Muscle of leg (tissue), 11 donors: Measurements from ENCODE around the gene LIMA1. TPM values are rescaled to one million over a fixed set of nuclear protein-coding genes. Genes with fewer than 3 reads are reported as not detected.

ENCODE experiments used
- DNase-seq: peaks from one replicate; pipeline ENCODE4 v3.0.0; 2013
- H3K27ac ChIP-seq: one replicate; pipeline ENCODE4 v1.5.1; 2013; ENCODE audit warnings: mild to moderate bottlenecking, low read length, control low read depth
- H3K27me3 ChIP-seq: one replicate; pipeline ENCODE4 v1.6.1; 2013; ENCODE audit warnings: low read length; ENCODE audit not compliant: control insufficient read depth, insufficient read depth
- H3K36me3 ChIP-seq: one replicate; pipeline ENCODE4 v1.6.1; 2013; ENCODE audit warnings: low read length; ENCODE audit not compliant: control insufficient read depth, insufficient read depth
- H3K4me1 ChIP-seq: one replicate; pipeline ENCODE4 v1.6.1; 2013; ENCODE audit warnings: low read length; ENCODE audit not compliant: control insufficient read depth, insufficient read depth
- H3K4me3 ChIP-seq: one replicate; pipeline ENCODE4 v1.5.1; 2013; ENCODE audit warnings: low read length, control low read depth
- H3K9me3 ChIP-seq: replicated peaks from 2 replicates; pipeline ENCODE4 v1.6.1; 2013; ENCODE audit warnings: low read depth, low read length; ENCODE audit not compliant: control insufficient read depth
- WGBS: methylation state at CpG from one replicate; pipeline ENCODE4 v1.1.5; 2013; ENCODE audit warnings: missing lambda C conversion rate; ENCODE audit not compliant: insufficient coverage; 5-methylcytosine and 5-hydroxymethylcytosine counted together
- polyA plus RNA-seq, 8 donors: library from polyadenylated mRNA; unstranded; fragments of 120-200 nt; gene quantifications; one replicate each; pipeline versions ENCODE4 v1.2.1 to v1.2.3, GENCODE V29; 2013; ENCODE audit warnings: inconsistent platforms in 1 of 8, low replicate concordance in 1 of 8; ENCODE audit not compliant: insufficient read length in 8 of 8, insufficient read depth in 1 of 8
- total RNA-seq: library from RNA; stranded (reverse); fragments of 120-200 nt; gene quantifications from one replicate; pipeline ENCODE4 v1.2.4, GENCODE V29; 2013

LIMA1 gene
- total and polyA plus RNA-seq, 9 donors, result 89.5 to 125 (median 101) TPM

DNA sequence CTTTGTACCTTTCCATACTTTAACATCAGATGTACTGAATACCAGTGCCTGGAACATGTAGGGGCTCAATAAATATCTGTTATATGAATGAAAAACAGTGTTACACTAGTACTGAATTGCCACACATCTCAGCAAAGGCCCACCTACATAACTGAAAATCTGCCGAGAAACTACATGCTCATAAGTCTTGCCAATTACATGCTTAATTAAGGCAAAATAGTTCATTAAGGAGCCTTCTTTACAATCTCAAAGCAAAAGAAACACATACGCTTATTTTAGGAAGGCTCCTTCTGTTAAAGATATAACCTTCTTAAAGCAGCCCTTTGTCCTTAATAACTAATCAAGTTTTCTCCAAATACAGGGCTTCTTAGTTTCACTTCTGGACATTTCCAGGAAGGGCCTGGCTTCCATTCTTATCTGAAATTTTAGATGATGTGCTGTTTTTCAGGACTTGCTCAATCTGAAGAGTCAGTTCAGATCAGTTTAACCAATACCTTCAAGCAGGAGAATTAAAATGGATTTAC is 11.5 kb downstream of the LIMA1 start:
- WGBS, result no CpG with 5 or more reads among the region's 2 CpGs
- no peak overlapping the region for H3K4me3 ChIP-seq

GRCh38 chr12:50268482-50268881 is 14.8 kb downstream of the LIMA1 start:
- H3K27me3 ChIP-seq, result no peaks in the 10 kb centered on the region
- no peak for DNase-seq
- WGBS, result no CpG with 5 or more reads among the region's 2 CpGs

More for the DNA sequence above, 11.5 kb downstream of the LIMA1 start:
- DNase-seq, result peak; percentile 48
- Histone ChIP-seq H3K9me3 (no peaks in the 10 kb centered on the region), H3K27ac (peak overlapping the region; percentile 29), H3K36me3 (peaks cover 4% of the 10 kb centered on the region), H3K27me3 (no peaks in the 10 kb centered on the region), H3K4me1 (no peaks in the 10 kb centered on the region)

DNA sequence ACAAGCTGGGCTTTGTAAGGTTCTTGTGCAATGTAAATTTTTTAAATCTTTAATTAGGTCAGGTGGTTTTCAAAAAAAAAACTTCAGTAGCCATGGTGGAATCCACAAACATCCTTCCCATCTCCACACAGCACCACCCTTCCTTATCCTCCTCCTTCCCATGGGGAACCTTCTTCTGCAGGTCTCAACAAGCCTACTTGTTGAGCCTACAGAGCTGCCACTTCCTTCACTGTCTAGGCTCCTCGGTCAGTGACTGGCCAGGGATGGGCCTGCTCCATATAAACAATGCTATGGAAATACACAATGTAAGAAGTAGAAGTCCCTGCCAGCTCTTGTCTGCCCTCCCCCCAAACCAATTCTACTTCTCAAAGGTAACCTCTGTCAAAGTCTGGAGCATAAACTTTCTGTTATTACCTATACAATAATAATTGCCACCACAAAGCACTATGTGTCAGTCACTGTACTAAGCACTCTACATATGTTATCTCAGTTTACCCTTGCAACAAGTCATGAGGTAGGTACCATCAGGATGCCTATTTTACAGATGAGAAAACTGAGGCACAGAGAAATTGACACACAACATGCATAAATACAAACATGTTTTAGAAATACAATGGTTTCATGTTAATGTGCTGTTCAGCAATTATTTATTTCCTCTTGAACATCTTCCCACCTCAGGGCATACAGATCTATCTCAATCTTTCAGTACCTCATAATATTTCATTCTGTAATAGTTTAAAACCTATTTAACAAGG is 17.4 kb downstream of the LIMA1 start:
- Histone ChIP-seq H3K27ac (no peak overlapping the region), H3K9me3 (no peaks in the 10 kb centered on the region), H3K27me3 (no peaks in the 10 kb centered on the region), H3K36me3 (no peaks in the 10 kb centered on the region), H3K4me1 (no peaks in the 10 kb centered on the region), H3K4me3 (no peak overlapping the region)
- no CpG with 5 or more reads among the region's 1 CpG for WGBS
- DNase-seq, result no peak

More at GRCh38 chr12:50268482-50268881, 14.8 kb downstream of the LIMA1 start:
- H3K9me3 ChIP-seq, result no peaks in the 10 kb centered on the region
- no peak overlapping the region for H3K4me3 ChIP-seq
- H3K36me3 ChIP-seq, result no peaks in the 10 kb centered on the region
- H3K4me1 ChIP-seq, result no peaks in the 10 kb centered on the region
- no peak overlapping the region for H3K27ac ChIP-seq

GRCh38 chr12:50263832-50264231 is 19.5 kb downstream of the LIMA1 start:
- no peak overlapping the region for H3K4me3 ChIP-seq
- no peaks in the 10 kb centered on the region for H3K36me3 ChIP-seq
- no peak for DNase-seq
- no peaks in the 10 kb centered on the region for H3K27me3 ChIP-seq
- peaks cover 3% of the 10 kb centered on the region for H3K4me1 ChIP-seq
- no peak overlapping the region for H3K27ac ChIP-seq
- H3K9me3 ChIP-seq, result no peaks in the 10 kb centered on the region
- WGBS, result no CpG with 5 or more reads among the region's 2 CpGs

- Histone ChIP-seq H3K4me1 (peaks cover 17% of the 10 kb centered on the region), H3K36me3 (no peaks in the 10 kb centered on the region)
These were observed 21.7 kb downstream of the LIMA1 start for GRCh38 chr12:50261654-50262053.

DNA sequence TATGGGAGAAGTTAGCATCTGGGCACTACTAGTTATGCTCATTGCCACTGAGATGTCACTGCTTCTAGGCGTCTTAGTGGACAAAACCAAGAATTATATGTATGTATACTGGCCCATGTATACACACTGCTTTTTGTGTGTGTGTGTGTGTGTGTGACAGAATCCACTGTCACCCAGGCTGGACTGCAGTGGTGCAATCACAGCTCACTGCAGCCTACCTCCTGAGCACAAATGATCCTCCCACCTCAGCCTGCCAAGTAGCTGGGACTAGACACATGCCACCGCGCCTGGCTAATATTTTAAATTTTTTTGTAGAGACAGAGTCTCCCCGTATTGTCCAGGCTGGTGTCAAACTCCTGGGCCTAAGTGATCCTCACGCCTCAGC is 25.2 kb downstream of the LIMA1 start:
- peaks cover 17% of the 10 kb centered on the region for H3K4me1 ChIP-seq
- DNase-seq, result peak; percentile 38
- no CpG with 5 or more reads among the region's 5 CpGs for WGBS
- no peaks in the 10 kb centered on the region for H3K36me3 ChIP-seq
- H3K27ac ChIP-seq, result peak overlapping the region; percentile 82
- no peaks in the 10 kb centered on the region for H3K9me3 ChIP-seq
- no peaks in the 10 kb centered on the region for H3K27me3 ChIP-seq
- no peak overlapping the region for H3K4me3 ChIP-seq

More at GRCh38 chr12:50261654-50262053, 21.7 kb downstream of the LIMA1 start:
- no peak for DNase-seq
- WGBS, result no CpG with 5 or more reads among the region's 3 CpGs
- Histone ChIP-seq H3K27ac (no peak overlapping the region), H3K9me3 (no peaks in the 10 kb centered on the region), H3K27me3 (no peaks in the 10 kb centered on the region), H3K4me3 (no peak overlapping the region)

DNA sequence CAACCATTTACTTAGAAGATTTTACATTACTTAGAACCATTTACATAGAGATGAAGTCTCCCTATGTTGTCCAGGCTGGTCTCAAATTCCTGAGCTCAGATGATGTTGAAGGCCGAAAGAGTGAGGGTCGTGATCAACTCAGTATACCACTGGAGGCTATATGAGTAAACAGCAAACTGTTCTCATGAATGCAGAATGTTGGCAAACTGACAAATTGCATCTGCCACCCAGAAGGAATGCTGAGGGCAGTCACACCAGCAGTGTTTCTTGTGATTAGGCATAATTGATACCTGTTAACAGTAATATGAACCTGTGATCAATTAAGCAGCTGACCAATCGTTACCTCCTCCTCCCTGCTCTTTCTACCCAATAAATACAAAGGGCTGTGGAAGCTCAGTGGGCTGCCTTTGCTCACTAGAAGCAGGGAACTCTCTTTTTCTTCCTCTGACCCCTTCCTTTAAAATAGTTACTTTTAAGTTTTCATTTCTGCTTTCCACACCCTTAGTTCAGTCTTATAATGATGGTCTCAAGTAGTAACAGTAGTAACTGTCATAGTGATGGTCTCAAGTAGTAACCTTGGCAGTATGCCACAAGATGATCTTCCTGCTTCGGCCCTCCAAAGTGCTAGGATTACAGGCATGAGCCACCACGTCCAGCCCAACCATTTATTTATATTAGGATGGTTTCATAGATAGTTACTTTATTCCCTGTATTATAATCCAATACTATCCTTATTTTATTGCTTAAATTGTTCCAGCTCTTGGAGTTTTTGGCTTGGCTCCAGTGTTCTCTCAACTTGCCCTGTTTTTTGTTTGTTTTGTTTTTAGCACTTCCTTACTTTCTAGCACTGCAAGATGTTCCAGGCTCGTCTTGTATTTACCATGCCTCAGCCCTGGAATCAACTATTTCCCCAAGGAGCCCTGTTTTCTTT is 25.8 kb downstream of the LIMA1 start:
- Histone ChIP-seq H3K4me3 (no peak overlapping the region), H3K27me3 (no peaks in the 10 kb centered on the region), H3K4me1 (peaks cover 17% of the 10 kb centered on the region), H3K9me3 (no peaks in the 10 kb centered on the region), H3K36me3 (no peaks in the 10 kb centered on the region), H3K27ac (peak overlapping the region; percentile 82)
- no CpG with 5 or more reads among the region's 6 CpGs for WGBS
- peak; percentile 91 for DNase-seq

DNA sequence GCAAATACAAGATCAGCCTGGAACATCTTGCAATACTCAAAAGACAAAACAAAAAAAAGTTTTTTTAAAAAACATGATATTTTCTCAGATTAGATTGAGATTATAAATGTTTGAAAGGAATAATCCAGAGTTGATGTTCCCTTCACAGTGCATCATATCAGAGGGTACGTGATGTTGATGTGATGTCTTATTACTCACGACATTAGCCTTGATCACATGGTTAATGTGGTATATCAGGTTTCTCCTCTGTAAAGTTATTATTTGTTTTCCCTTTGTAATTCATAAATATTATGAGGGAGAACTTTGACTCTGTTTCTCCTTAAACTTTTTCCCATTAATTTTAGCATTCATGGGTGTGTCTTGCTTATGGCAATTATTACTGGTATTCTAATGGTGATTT is 26.6 kb downstream of the LIMA1 start:
- no CpG with 5 or more reads among the region's 2 CpGs for WGBS
- no peak overlapping the region for H3K4me3 ChIP-seq
- no peak overlapping the region for H3K27ac ChIP-seq
- H3K9me3 ChIP-seq, result no peaks in the 10 kb centered on the region
- no peaks in the 10 kb centered on the region for H3K36me3 ChIP-seq
- no peaks in the 10 kb centered on the region for H3K27me3 ChIP-seq
- DNase-seq, result no peak
- H3K4me1 ChIP-seq, result peaks cover 17% of the 10 kb centered on the region

- H3K4me3 ChIP-seq, result no peak overlapping the region
- H3K27ac ChIP-seq, result no peak overlapping the region
- no peak for DNase-seq
- H3K27me3 ChIP-seq, result no peaks in the 10 kb centered on the region
- no CpG with 5 or more reads among the region's 6 CpGs for WGBS
- peaks cover 2% of the 10 kb centered on the region for H3K36me3 ChIP-seq
- no peaks in the 10 kb centered on the region for H3K9me3 ChIP-seq
- peaks cover 15% of the 10 kb centered on the region for H3K4me1 ChIP-seq
These were observed 30.2 kb downstream of the LIMA1 start for GRCh38 chr12:50252977-50253602.
